Renal pelvis (tissue), 4 donors: ENCODE results near the gene SCYL1. TPM values are rescaled to one million over a fixed set of nuclear protein-coding genes. Genes with fewer than 3 reads are reported as not detected.
"Not testable (repeated sequence)": the region's sequence is repeated elsewhere in the genome, so short reads cannot be mapped to it uniquely, and the experiment has no call there.

Experiments used
- DNase-seq: peaks from one replicate; pipeline ENCODE4 v3.0.0-alpha.2; 2013
- polyA plus RNA-seq, 3 donors: library from polyadenylated mRNA; unstranded; fragments of 120-200 nt; gene quantifications; one replicate each; pipeline ENCODE4 v1.2.1, GENCODE V29; 2013; ENCODE audit not compliant: insufficient read length in 3 of 3

The SCYL1 gene
- polyA plus RNA-seq, 3 donors = 77.3 to 92.5 (median 81.5) TPM

DNA sequence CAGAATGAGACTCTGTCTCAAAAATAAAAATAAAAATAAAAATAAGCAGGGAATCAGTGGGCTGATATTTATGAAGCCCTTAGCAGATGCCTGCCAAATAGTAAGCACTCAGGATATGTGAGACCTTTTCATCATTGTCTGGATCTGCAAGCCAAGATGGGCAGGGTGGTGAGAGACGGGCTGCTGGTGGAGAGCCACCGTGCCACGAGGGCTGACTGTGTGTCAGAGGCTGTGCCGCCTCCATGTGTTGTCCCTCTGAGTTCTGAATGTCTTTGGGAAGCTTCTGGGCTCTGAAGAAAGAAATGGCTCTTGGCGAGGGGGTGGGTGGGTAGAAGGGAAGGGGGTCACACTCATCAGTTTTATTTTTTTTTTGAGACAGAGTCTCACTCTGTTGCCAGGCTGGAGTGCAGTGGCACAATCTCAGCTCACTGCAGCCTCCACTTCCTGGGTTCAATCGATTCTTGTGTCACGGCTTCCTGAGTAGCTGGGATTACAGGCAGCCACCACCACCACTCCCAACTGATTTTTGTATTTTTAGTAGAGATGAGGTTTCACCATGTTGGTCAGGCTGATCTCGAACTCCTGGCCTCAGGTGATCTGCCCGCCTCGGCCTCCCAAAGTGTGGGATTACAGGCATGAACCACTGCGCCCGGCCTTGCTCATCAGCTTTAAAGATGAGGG is 40.1 kb downstream of the SCYL1 start:
- not testable (repeated sequence) for DNase-seq

DNA sequence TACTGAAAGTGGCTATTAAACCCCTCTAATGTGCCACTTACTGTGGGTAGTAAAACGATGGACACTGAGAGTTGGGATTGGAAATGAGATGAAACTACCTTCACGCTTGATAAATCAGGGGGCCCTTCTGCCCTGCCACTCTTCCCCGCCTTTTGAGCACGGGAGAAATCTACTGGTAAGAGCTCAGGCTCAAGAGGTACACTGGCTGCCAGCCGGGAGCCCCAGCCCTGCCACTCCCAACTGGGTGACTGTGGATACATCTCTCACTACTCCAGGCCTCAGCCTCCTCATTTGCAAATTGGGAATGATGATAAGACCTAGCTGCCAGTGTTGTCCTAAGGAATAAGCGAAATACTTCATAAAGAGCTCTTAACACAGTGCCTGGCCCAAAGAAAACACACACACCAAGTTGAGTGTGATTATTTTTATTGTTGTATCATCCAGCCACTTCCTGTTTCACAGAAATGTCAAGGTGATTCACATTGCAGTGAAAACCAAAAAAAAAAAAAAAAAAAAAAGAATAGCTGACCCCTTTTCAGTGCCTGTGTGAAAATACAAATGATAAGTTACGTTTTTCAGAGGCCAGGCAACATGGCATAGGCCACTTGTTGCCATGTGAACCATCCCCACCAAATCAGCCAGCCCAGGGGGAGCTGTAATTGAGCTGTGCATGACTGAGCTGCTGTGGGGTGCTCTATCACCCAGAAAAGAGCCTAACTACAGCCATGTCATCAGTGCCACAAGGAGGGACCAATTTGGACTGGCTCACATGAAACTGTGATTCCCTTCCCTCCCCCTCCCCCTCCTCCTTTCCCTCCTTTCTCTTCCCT is 41.0 kb downstream of the SCYL1 start:
- DNase-seq = no peak

DNA sequence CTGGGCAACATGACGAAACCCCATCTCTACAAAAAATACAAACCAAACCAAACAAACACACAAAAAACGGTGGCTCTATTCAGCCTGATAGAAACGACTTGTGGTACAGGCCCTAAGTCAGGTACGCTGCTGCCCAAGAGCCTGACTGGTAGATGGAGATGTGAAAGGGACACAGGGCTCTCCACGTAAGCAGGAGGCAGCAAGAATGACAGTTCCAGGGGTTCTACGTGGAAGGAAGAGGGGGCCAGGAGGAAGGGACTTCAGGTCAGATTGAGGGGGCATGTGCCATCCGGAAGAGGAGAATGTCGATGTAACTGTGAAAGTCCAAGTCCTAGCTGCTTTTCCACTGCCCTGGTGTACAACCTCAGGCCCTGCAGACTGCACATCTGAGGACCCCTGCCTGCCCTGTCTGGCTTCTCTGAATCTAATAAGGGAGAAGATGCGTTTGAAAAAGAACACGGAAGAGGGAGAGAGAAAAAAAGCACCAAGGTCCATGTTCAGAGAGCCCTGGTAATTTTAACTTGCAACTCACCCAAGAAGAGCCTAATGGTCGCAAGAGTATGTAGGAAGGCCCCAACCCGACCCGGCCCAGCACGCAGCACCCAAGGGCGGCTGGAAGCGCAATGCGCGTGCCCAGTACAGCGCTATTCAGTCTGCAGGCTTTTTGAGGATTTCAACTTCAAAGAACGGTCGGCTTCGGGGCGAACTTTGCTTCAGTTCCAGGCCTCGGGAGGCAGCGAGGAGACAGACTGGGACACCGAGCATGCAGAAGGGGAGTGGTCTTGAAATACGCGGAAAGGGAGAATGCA is 44.5 kb downstream of the SCYL1 start:
- no peak for DNase-seq

DNA sequence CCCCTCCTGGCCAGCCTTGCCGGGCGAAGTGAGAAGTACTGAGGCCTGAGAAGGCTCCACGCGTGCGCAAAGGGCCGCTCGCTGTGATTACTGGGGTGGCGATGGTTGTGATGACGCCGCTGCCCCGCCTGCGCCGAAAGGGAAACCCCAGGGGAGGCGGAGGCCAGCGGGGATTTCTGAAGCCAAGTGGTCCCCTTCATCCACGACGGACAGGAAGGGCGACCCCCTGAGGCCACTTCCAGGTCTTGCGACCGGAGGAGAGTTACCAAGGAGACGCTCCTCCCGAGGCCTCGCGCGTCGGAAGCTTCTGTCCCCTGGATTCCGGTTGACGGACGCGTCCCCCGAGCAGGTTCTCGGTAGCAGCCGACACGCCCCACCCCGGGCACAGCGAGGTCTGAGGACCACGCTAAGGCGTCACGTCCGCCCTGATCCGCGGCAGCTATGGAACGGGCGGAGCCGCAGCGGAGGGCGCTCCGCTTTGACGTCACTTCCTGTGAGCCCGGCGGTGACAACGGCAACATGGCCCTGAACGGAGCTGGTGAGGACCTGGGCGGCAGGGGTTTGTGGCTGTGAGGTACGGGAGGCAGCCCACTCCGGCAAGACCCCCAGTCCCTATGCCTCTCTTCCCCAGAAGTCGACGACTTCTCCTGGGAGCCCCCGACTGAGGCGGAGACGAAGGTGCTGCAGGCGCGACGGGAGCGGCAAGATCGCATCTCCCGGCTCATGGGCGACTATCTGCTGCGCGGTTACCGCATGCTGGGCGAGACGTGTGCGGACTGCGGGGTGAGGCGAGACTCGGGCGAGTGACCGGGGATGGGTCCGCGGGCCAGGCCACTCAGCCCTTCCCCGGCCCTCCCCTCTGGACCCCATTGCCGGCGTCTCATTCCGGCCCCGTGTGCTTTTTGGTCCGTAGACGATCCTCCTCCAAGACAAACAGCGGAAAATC is 45.4 kb downstream of the SCYL1 start, which contains the start of gene ZNRD2:
ZNRD2 (plus strand) TSS at position 505 of the 946 bp plus-strand sequence; CDS start at position 520, 15 bp downstream.
- peak; percentile 97 for DNase-seq

DNA sequence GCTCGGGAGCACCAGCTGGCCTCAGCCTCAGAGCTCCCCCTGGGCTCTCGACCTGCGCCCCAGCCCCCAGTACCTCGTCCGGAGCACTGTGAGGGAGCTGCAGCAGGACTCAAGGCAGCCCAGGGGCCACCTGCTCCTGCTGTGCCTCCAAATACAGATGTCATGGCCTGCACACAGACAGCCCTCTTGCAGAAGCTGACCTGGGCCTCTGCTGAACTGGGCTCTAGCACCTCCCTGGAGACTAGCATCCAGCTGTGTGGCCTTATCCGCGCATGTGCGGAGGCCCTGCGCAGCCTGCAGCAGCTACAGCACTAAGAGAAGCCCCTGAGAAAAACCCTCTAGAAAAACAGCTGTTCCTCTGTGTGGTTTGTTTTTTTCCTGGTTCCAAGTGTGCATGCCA is 46.5 kb downstream of the SCYL1 start:
- no peak for DNase-seq

DNA sequence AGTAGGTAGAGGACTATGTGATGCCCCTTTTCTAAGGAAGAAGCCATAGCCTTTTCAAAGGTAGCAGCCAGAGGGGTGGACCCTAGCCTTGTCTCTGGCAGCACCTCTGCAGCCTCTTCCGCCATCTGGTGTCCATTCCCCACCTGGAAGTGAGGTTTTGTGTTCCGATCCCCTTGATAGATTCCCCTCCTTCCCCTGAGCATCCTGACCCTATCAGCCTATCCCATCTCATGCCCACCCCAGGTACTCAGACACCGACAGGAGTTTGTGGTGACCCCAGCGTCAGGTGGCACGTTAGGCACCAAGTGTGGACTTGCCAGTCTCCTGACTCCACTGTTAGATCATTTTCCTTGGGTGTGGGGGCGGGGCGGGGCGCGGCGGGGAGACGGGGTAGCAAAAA is 47.1 kb downstream of the SCYL1 start:
- DNase-seq = no peak

DNA sequence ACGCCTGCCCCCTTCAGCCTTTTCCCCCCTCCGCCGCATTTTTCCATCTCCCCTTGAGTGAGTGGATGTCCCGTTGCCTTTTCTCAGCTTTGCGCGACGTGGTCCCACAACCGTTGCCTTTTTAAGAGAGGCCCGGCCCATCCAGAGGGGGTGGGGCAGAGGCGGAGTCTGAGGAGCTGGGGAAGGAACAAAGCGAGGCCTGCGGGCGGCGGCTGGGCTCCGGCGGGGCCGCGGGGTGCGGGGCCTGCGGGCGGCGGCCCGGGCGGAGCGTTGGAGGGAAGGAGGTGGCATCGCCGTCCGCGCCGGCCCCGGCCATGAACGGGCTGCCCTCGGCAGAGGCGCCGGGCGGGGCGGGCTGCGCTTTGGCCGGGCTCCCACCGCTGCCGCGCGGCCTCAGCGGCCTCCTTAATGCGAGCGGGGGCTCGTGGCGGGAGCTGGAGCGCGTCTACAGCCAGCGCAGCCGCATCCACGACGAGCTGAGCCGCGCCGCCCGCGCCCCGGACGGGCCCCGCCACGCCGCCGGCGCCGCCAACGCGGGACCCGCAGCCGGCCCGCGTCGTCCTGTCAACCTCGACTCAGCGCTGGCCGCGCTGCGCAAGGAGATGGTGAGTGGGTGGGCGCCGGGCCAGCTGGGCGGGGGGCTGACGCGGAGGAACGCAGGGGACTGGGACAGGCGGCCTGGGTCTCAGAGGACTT is 47.6 kb downstream of the SCYL1 start, which contains the start of gene FAM89B:
FAM89B (plus strand) TSS at position 183 of the 696 bp plus-strand sequence; CDS start at position 315, 132 bp downstream.
- DNase-seq = peak; percentile 92

DNA sequence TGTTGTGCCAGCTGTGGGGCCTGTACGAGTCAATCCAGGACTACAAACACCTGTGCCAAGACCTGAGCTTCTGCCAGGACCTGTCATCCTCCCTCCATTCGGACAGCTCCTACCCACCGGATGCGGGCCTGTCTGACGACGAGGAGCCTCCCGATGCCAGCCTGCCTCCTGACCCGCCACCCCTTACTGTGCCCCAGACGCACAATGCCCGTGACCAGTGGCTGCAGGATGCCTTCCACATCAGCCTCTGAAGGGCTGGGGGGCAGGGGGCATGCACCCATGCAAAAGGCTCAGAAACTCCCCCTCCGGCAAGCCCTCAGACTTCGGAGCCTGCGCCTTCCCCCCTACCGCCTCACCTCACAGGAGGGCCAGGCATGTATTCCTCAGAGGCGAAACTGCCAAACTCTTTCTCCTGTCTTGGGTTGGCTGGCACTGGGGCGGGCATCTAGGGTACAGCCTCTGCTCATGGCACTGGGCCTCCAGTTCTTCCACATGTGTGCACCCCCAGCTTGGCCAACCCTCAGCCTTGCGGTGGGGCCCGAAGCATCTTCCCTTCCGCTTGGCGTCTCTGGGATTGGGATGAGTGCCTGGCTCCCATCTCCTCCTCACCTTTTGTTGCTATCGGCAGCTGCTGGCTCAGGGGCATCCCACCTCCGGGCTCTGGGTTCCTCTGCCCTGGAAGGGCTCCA is 48.7 kb downstream of the SCYL1 start:
- no peak for DNase-seq

DNA sequence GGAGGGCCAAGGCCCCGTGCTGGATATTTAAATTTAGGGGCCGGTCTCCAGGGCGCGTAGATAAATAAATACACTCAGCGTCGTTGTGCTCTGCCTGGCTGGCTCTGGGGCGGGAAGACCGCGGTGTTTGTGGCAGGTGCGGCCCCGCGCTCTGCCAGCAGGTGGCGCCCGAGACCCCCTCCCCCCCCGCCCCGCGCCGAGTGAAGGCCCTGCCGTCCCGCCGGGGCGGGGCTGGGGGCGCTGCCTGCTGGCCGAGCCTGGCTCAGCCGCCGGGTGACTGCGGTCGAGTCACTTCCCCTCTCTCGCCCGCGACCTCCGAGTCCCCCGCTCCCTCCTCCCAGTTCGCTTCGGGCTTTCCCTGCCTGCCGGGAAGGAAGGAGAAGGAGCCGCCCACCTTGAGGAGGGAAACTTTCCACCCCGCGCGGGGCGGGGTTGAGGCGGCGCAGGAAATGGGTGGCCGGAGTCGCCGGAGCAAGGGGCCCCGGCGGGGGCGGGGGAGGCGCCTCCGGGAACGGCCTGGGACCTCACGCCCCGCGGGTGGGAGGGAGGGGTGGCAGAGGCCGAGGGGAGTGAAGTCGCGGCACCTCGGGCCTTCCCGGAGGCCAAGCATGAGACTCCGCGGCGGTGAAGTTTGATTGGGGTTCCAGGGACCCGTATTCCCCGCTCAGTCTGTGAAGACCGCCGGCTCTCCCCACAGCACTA is 49.4 kb downstream of the SCYL1 start:
- peak; percentile 87 for DNase-seq

DNA sequence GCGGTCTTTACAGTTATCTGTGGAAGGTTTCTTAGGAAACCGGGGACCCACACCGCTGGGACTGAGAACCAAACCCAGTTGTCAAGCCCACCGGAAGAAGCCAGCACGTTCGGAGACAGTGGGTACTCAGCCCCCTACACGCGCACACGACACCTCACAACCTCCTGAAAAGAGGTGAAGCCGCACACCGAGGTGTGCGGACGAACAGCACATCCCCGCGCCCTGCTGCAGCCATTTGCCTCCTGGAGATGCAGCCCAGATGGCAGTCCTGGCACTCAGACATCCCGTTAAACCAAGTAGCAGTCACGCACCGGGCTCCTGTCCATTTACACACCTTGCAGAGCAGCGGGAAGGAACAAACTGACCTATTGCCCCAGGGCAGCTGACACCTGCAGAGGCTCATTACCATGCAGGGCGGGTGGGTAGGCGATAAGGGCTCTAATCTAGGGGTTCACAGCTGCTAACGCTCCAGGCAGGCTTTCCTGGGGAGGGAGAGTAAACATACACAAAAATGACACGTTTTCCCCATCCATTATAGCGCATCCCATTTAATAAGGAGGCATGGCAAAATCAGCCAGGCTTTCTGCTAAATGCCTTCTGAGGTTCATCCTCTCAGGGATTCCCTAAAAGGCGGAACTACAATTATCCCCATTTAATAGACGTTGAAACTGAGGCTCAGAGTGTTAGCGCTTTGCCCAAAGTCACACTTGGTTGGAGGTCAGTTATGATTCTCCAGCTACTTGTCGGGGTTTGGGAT is 50.1 kb downstream of the SCYL1 start:
- DNase-seq = no peak

DNA sequence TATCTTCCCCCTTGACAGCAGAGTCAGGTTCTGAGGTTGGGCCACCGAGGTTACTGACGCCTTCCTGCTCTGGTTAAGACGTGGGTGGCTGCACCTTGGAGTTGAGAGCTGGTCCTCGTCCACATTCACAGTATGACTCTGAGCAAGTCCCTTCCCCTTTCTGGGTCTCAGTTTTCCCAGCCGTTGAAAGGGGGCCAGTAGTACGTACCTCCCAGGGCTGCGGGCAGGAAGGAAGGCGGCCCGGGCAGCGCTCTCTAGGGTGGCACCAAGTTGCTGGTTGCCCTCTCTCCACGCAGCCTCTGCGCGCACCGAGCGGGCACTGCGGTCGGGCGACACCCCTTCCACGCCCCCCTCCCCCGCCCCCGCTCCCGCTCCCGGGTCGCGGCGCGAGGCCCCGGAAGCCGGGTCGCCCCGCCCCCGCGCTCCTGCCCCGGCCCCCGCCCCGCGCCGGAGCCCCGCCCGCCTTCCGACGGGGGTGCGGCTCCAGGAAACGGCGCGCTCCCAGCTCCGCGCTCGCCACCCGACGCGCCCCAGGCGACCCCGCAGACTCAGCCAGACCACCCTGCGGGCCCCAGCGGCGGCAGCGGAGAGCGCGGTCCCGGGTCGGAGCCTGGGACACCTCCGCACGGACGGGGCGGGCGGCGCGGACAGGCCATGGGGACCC is 50.8 kb downstream of the SCYL1 start, which contains the start of gene EHBP1L1:
EHBP1L1 (plus strand) TSS at position 486 of the 664 bp plus-strand sequence. CDS start 250 bp downstream, outside the sequence.
- DNase-seq = no peak

DNA sequence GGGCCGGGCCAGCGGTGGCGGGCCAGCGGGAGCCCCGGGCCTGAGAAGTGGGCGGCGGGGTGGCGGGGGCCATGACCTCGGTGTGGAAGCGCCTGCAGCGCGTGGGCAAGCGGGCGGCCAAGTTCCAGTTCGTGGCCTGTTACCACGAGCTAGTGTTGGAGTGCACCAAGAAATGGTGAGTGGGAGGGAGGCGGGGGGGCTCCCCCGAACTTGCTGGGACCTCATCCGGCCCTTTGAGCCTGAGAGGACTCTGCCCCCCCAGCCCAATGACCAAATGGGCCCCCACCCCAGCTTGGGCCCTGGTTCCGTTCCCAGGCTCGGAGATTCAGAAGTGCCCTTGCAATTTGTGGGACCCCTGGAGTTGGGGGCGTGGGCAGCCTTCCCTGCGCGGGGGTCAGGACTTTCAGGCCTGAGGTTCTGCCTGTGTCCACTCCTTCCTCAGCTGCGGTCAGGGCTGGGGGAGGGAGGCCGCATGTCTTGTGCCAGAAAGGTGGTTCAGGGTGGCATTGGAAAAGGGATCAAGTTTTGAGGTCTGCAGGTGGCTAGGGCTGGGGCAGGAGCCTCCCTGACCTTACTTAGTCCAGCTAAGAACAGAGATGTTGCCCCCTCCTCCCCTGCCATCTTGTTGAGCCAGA is 51.5 kb downstream of the SCYL1 start:
- DNase-seq = no peak

DNA sequence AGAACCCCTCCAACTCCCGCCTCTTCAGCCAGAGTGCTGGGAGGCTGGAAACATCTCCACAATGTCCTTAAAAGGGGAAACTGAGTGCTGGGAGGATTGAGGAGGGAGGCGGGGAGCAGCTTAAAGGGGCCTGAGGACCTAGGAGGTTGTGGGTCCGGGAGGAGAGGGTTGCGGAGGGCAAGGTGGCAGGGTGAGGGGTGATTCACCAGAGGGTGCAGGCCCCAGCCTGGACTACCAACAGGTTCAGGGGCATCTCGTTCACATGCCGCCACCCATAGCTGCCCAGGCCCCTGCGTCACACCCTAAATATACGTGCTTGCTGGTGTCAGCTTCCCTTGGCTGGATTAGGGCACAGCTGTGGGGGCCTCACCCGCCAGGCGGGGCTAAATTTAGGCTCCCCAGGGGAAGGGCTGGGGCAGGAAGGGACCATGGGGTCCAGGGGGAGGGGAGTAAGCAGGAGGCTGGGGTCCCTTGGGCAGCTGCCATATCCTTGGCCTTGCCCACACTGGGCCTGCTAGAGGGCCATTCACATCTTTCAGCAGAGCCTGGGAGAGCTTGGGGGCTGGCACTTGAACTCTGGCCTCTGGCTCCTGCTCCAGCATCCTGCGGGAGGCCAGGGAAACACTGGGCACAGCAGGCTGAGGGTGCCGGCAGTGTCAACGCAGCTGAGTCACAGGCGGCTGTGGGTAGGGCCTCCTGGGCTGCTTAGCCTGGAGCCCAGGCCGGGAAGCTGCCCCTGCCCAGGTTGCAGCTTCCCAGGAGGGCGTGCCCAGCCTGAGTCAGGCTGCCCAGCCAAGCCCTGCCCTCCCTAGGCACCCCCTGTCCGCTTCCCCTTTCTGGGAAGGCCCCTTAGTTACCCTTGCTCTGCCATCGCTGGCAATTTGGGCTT is 52.2 kb downstream of the SCYL1 start:
- no peak for DNase-seq

DNA sequence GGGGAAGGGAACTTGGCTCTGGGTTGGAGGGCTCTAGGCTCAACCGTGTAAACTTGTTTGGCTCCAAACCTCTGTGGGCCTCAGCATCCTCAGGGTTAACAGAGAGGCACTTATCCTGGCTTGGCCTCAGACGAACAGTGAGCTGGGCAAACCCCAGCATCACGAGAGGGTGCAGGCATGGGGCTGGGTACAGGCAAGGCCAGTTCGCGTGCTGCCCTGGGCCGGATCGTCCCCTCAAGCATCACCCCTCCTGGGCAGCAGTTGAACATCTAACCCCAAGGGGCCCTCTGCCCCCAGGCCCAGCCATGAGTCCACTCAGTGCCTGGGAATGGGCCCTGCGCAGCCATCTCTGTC is 52.9 kb downstream of the SCYL1 start:
- DNase-seq = no peak

DNA sequence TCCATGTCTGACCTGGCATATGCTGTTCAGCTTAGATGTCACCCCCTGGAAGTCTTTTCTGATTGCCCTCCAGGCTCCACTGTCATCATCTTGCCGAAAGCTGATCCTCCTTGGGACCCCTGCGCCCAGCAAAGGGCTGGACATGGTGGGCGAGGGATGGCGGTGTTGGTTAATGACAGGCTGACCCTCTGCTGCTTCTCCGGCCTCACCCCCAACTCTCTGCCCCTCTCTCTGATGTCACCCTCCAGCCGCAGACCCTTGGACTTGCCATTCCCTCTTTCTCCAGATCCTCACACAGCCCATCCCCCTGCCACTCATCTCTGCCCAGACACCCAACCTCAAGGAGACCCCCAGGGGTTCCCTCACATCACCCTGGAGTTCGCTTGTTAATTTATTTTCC is 53.3 kb downstream of the SCYL1 start:
- DNase-seq = no peak

DNA sequence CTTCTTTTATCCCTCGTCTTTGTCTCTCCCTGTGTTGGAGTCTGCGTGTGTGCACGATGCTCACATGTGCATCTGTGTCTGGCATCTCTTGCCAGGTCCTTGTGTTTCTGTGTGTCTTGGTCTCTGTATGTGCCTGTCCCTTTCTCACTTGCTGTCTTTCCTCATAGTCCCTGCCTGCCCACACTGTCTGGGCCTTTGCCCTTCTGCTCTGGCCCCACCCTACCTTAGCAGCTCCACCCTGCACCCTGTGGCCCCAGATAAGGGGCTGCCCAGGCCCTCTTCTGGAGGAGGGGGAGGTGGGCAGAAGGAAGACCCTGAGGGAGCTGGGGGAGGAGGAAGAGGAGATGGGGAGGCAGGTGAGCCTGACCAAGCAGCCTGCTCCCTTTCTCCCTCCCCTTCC is 53.8 kb downstream of the SCYL1 start:
- no peak for DNase-seq
